Measurements from ENCODE around the gene AFF3. TPM values are rescaled to one million over a fixed set of nuclear protein-coding genes. Genes with fewer than 3 reads are reported as not detected.

The AFF3 gene
- total and polyA plus RNA-seq, 10 of the 15 experiments (the other 5 are each of a cell fraction or from before 2014, with no cell fraction given), result 0.26 to 5.5 (median 3.0) TPM

DNA sequence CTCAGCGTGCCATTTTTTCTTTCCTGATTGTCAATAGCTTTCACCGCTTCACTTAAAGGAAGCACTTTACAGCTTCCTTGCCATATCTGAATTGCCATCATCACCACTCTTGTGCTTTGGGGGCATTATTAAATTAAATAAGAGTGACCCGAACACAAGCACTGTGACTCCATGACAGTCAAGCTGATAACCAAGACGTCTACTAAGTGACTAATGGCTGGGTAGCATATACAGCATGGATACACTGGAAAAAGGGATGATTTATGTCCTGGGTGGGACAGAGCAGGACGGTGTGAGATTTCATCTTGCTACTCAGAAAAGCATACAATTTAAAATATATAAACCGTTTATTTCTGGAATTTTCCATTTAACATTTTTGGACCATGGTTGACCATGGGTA lies 24.3 kb upstream of the AFF3 start:
- intact Hi-C loops (cut with micrococcal nuclease; ENCODE audit: unreplicated experiment), result no loop called here
- POLR2A ChIA-PET, result no interaction called here

More for the DNA sequence above, 24.3 kb upstream of the AFF3 start:
- Histone ChIP-seq H3K36me3 (ENCODE audit: control insufficient read depth in 2 of 2, insufficient read depth in 2 of 2, low read length in 1 of 2) (no peaks in the 10 kb centered on the region), H3K4me1 (ENCODE audit: control insufficient read depth, insufficient read depth, low read length) (no peaks in the 10 kb centered on the region), H3K27ac (ENCODE audit: control insufficient read depth, insufficient read depth) (no peak overlapping the region), H3K9me3 (replicated peaks; ENCODE audit: control insufficient read depth, insufficient read depth, low read length) (peaks cover 3% of the 10 kb centered on the region; the same call in 1 of the 3 replicates), H3K27me3 (replicated peaks in 1 of 2; ENCODE audit: control insufficient read depth in 2 of 2, insufficient read depth in 2 of 2, low read length in 1 of 2) (no peaks in the 10 kb centered on the region; a peak in 1 of 4 replicates), H3K9ac (ENCODE audit: control insufficient read depth, insufficient read depth, low read length) (no peak overlapping the region), H3K79me2 (ENCODE audit: control insufficient read depth, insufficient read depth, low read length) (no peaks in the 10 kb centered on the region), H3K4me2 (ENCODE audit: control insufficient read depth, insufficient read depth) (no peak overlapping the region), H3K4me3 (no peak overlapping the region), H2AFZ (ENCODE audit: control insufficient read depth, low read depth, low read length) (no peak overlapping the region), H4K20me1 (ENCODE audit: control insufficient read depth, insufficient read depth) (no peaks in the 10 kb centered on the region)
- WGBS (ENCODE audit: insufficient coverage, insufficient replicate concordance, low lambda C conversion rate, missing lambda C conversion rate), result 70% methylated on average over 6 of the region's 6 CpGs
- in situ Hi-C loops (cut with MboI), result no loop called here
- TF ChIP-seq LARP7 (IDR thresholded peaks at IDR 0.05) (no peak), SREBF1 (IDR thresholded peaks at IDR 0.05; ENCODE audit: low read length) (no peak), PRDM15 (CRISPR knock-in tag; IDR thresholded peaks at IDR 0.05) (no peak), NBN (IDR thresholded peaks at IDR 0.05) (no peak), TARDBP (IDR thresholded peaks at IDR 0.05; ENCODE audit: borderline replicate concordance) (no peak), MTA3 (IDR thresholded peaks at IDR 0.05; ENCODE audit: borderline replicate concordance, low read length) (no peak), MEF2A (IDR thresholded peaks at IDR 0.05; ENCODE audit: insufficient read depth, low read depth, low read length) (no peak), ZNF384 (IDR thresholded peaks at IDR 0.05; ENCODE audit: borderline replicate concordance, low read depth, low read length) (no peak), NR2C1 (IDR thresholded peaks at IDR 0.05) (no peak), IKZF2 (IDR thresholded peaks at IDR 0.05) (no peak), EGR1 (IDR thresholded peaks at IDR 0.05; ENCODE audit: borderline replicate concordance in 1 of 2, low read depth in 2 of 2, low read length in 2 of 2) (no peak), GATAD2B (conservative IDR thresholded peaks at IDR 0.05; ENCODE audit: low read depth) (no peak), ZBTB4 (CRISPR knock-in tag; IDR thresholded peaks at IDR 0.05) (no peak), NFYB (IDR thresholded peaks at IDR 0.05; ENCODE audit: insufficient read depth, low read depth, low read length) (no peak), TCF7 (IDR thresholded peaks at IDR 0.05; ENCODE audit: borderline replicate concordance) (no peak), BCLAF1 (IDR thresholded peaks at IDR 0.05) (no peak), FOS (IDR thresholded peaks at IDR 0.05; ENCODE audit: borderline replicate concordance, extremely low read depth, insufficient read length) (no peak)
- no peak for DNase-seq (ENCODE audit: low read depth, low spot score)
- BruUV-seq (replicated peaks), result no TSS peak
- CTCF ChIA-PET, result no interaction called here
- FAIRE-seq, result no peak
- SMC1A ChIA-PET (ENCODE audit: uncharacterized antibody, unreplicated experiment), result no interaction called here
- ATAC-seq, result no peak
- RAD21 ChIA-PET (ENCODE audit: unreplicated experiment), result no interaction called here

All from GM12878 (cell line).